HPDE6-E6E7 (cell line): Measurements from ENCODE around the gene RNF187.

Experiments
- DNase-seq: peaks from one replicate; pipeline ENCODE4 v3.0.0; 2011; ENCODE audit warnings: missing footprints; ENCODE audit errors: extremely low spot score

RNF187 gene

DNA sequence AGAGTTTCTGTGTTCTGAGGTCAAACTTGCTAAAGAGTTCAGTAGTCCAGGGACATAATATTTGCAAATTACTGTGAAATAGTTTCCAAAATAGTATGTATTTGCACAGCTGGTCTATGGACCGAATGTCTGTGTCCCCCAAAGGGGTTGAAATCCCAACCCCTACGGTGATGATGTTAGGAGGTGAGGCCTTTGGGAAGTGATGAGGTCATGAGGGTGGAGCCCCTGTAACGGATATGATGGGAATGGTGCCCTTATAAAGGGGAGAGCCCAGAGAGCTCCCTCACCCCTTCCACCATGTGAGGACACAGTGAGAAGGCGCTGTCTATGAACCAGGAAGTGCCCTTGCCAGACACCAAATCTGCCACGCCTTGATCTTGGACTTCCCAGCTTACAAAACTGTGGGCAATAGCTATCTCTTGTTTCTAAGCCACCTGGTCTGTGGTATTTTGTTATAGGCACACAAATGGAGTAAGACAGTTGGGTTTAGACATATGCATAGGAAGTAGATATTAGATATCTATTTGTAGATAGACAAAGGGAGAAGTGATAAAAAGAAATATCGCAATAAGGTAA lies 21.7 kb downstream of the RNF187 start:
- DNase-seq, result no peak

- DNase-seq, result no peak
Observed at GRCh38 chr1:228510101-228510802, 23.1 kb downstream of the RNF187 start.

- DNase-seq, result no peak
Observed at GRCh38 chr1:228510803-228511413, 23.7 kb downstream of the RNF187 start.

- no peak for DNase-seq
Observed at GRCh38 chr1:228511546-228512445, 24.6 kb downstream of the RNF187 start.

- no peak for DNase-seq
Observed at GRCh38 chr1:228512781-228513198, 25.6 kb downstream of the RNF187 start.

DNA sequence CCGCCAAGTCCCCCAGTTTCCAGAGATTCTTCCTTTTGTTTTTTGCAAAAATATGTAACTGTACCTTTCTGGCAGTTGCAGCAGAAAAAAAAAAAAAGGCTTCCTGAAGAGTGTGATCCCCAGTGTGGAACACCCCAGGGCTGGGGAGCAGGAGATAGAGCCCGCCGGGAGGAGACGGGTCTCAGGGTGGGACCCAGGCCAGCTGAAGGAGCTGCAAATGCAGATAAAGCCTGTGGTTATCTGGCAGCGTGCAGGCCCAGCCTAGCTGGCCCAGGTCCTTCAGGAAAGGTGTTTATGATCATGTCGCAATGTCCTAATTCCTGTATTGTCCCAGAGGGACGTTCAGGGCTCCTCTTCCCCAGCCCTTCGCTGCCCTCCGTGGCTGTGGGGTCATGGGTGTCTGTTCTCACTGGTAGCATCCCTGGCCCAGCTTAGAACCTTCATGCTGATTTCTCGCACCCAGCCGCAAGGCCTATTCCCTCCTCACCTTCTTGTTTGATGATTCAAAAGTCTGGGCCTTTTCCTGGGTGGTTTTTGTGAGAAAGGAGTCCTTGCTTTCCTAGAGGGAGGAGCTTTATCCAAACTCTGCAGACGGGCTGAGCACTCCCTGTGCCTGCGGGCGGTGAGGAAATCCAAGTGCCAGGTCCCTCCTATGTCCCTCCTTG lies 26.2 kb downstream of the RNF187 start:
- no peak for DNase-seq

GRCh38 chr1:228514421-228514820 lies 27.2 kb downstream of the RNF187 start:
- DNase-seq, result no peak

- no peak for DNase-seq
Observed at GRCh38 chr1:228515200-228515834, 28.1 kb downstream of the RNF187 start.

DNA sequence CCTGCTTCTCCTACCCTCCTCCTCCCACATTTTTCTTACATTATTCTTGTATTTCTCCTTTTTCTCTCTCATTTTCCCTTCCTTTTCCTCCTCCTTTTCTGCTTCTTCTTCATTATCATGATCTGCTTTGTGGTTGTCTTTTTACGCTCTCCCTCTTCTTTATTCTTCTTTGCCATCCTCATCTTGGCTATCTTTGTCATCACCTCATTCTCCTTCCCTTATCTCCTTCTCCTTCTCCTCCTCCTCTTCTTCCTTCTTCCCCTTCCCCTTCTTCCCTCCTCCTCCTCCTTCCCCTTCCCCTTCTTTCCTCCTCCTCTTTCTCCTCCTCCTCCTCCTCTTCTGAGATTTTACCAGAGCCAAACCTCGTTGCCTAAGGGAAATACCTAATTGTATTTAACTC lies 30.5 kb downstream of the RNF187 start:
- no peak for DNase-seq

DNA sequence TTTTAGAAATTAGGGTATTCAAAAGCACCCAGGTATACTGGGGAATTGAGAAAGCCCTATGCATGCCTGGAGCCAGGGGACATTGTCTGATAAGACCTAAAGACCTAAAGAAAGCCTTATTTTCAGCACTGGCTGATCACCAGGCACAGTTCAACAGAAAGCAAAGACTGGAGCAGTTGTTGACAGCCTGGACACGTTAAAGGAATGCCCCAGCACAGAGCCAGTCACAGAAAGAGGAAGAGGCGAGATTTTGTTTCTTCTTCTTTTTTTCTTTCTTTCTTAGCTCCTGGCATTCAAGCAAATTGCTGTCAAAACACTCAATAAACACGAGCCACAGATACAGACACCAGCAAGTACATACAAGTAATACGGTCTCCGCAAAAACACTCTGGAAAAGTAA lies 40.4 kb downstream of the RNF187 start:
- DNase-seq, result no peak

DNA sequence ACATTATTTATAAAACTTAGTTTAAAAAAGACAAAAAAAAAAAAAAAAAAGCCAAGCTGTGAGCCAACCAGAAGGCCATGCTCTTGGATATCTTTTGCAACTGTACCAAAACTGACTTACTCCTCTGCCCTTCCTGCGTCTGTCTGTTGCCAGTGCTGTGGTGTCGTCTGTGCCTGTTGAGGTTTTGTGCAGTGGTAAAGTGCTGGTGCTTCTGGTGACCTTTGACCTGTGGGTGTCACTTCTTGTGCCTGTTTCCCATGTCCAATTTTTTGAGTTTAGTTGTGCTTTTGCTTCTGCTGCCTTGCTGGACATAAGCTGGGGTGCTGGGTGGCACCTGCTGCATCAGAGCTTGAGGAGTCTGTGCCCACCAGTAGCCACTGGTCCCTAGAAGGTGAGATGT lies 41.4 kb downstream of the RNF187 start:
- no peak for DNase-seq

DNA sequence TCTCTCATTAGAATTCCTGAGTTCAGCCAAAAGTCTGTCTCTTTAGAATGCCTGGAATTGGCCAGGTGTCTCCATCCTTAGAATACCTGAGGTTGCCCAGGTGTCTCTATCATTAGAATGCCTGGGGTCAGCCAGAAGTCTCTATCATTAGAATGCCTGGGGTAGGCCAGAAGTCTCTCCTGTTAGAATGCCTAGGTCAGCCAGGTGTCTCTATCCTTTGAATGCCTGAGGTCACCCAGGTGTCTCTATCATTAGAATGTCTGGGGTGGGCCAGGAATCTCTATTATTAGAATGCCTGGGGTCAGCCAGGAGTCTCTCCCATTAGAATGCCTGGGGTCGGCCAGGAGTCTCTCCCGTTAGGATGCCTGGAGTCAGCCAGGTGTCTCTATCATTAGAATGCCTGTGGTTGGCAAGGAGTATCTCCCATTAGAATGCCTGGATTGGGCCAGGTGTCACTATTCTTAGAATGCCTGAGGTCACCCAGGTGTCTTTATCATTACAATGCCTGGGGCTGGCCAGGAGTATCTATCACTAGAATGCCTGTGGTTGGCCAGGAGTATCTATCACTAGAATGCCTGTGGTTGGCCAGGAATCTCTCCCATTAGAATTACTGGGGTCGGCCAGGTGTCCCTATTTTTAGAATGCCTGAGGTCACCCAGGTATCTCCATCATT lies 43.0 kb downstream of the RNF187 start:
- DNase-seq, result no peak

DNA sequence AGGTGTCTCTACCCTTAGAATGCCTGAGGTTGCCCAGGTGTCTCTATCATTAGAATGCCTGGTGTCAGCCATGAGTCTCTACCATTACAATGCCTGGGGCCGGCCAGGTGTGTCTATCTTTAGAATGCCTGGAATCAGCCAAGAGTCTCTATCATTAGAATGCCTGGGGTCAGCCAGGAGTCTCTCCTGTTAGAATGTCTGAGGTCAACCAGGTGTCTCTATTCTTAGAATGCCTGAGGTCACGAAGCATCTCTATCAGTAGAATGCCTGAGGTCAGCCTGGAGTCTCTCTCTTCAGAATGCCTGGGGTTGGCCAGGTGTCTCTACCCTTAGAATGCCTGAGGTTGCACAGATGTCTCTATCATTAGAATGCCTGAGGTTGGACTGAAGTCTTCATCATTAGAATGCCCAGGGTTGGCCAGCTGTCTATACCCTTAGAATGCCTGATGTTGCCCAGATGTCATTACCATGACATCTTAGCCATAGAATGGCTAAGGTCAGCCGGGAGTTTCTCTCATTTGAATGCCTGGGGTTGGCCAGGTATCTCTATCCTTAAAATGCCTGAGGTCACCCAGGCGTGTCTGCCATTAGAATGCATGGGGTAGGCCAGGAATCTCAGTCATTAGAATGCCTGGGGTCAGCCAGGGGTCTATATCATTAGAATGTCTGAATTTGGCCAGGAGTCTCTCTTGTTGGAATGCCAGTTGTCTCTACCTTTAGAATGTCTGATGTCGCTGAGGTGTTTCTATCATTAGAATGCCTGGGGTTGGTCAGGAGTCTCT lies 44.0 kb downstream of the RNF187 start:
- DNase-seq, result no peak

- no peak for DNase-seq
Observed at GRCh38 chr1:228538831-228539230, 51.6 kb downstream of the RNF187 start.

DNA sequence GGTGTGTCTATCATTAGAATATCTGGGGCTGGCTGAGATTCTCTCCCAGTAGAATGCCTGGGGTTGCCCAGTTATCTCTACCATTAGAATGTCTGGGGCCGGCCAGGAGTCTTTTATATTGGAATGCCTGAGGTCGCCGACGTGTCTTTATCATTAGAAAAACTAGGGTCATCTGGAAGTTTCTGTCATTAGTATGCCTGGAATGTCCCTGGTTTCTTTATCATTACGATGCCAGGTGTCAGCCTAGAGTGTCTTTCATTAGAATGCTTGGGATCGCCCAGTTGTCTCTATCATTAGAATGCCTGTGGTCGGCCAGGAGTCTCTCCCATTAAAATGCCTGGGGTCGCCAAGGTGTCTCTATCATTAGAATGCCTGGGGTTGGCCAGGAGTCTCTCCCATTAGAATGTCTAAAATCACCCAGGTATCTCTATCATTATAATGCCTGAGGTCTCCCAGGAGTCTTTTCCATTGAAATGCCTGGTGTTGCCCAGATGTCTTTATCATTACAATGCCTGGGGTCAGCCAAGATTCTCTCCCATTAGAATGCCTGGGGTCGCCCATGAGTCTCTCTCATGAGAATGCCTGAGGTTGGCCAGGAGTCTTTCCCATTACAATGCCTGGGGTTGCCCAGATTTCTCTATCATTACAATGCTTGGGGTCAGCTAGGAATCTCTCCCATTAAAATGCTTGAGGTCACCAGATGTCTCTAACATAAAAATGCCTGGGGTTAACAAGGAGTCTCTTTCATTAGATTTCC lies 53.2 kb downstream of the RNF187 start:
- no peak for DNase-seq

GRCh38 chr1:228541725-228542124 lies 54.5 kb downstream of the RNF187 start:
- DNase-seq, result no peak

DNA sequence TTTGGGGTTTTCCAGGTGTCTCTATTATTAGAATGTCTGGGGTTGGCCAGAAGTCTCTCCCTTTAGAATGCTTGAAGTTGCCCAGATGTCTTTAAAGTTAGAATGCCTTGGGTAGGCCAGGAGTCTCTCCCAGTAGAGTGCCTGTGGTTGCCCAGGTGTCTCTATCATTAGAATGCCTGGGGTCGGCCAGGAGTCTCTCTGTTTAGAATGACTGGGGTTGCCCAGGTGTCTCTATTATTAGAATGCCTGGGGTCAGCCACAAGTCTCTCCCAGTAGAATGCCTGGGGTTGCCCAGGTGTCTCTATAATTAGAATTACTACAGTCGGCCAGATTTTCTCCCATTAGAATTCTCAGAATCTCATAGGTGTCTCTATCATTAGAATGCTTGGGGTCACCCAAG lies 55.2 kb downstream of the RNF187 start:
- no peak for DNase-seq

GRCh38 chr1:228542981-228543380 lies 55.8 kb downstream of the RNF187 start:
- DNase-seq, result no peak

GRCh38 chr1:228543396-228543795 lies 56.2 kb downstream of the RNF187 start:
- no peak for DNase-seq
